Adrenal gland (tissue), 12 donors: ENCODE data around the gene MAD2L1BP. TPM values are rescaled to one million over a fixed set of nuclear protein-coding genes. Genes with fewer than 3 reads are reported as not detected.

Experiments used
- DNase-seq, 7 donors: peaks; one replicate each; pipeline ENCODE4 v3.0.0-alpha.2; 2019 to 2020
- H3K27ac ChIP-seq, 5 donors: fragments of 200-600 bp; sonication (generic) in 4 of 5; 1 replicate in 3 of 5; 2 replicates in 2 of 5; pipeline versions ENCODE4 v1.5.1 to v1.8.0; 2016 to 2020; ENCODE audit warnings: mild to moderate bottlenecking in 1 of 5
- H3K27me3 ChIP-seq: fragments of 200-600 bp; 2 replicates; pipeline ENCODE4 v1.8.0; 2021
- H3K36me3 ChIP-seq, 2 donors: fragments of 200-600 bp; replicated peaks in 1 of 2; 1 replicate in 1 of 2; 2 replicates in 1 of 2; pipeline versions ENCODE4 v1.5.1 to v1.8.0; 2018 to 2022
- H3K4me1 ChIP-seq, 2 donors: fragments of 200-600 bp; replicated peaks in 1 of 2; 1 replicate in 1 of 2; 2 replicates in 1 of 2; pipeline versions ENCODE4 v1.5.1 to v1.8.0; 2018 to 2021
- H3K4me3 ChIP-seq, 4 donors: fragments of 200-600 bp; sonication (generic) in 3 of 4; one replicate each; pipeline ENCODE4 v1.5.1; 2016 to 2018
- H3K9me3 ChIP-seq, 3 donors: fragments of 200-600 bp; sonication (generic) in 1 of 3; replicated peaks in 1 of 3; 1 replicate in 2 of 3; 2 replicates in 1 of 3; pipeline versions ENCODE4 v1.5.1 to v1.8.0; 2016 to 2021
- CTCF ChIP-seq, 6 experiments: fragments of 450-650 bp in 4 of 6; fragments of 200-600 bp in 2 of 6; sonication (generic) in 1 of 6; IDR thresholded peaks; 1 replicate in 5 of 6; 2 replicates in 1 of 6; pipeline versions ENCODE4 v1.5.1 to v1.8.0; 2016 to 2021; ENCODE audit warnings: antibody characterized with exemption in 6 of 6, mild to moderate bottlenecking in 2 of 6, moderate library complexity in 1 of 6
- POLR2A ChIP-seq, 2 donors: fragments of 450-650 bp; IDR thresholded peaks; one replicate each; pipeline ENCODE4 v1.6.1; 2017; ENCODE audit warnings: antibody characterized with exemption in 2 of 2, mild to moderate bottlenecking in 2 of 2, moderate library complexity in 1 of 2
- WGBS, 4 donors: extraction: QIAGEN DNeasy Blood & Tissue Kit in 2 of 4; methylation state at CpG; one replicate each; pipeline versions ENCODE4 v1.1.5 to v1.1.7; 2013 to 2017; 5-methylcytosine and 5-hydroxymethylcytosine counted together
- intact Hi-C, 2 donors: fragments of 100-400 bp; cut with DNase I; formaldehyde crosslinking; loops; one replicate each; pipeline versions ENCODE4 v1.14.1 to v1.15.0; 2022 to 2023
- polyA plus RNA-seq, 3 donors: library from polyadenylated mRNA; stranded (reverse); fragments of 200-250 nt in 2 of 3; fragments of 350-450 nt in 1 of 3; fragmentation: Illumina TruSeq in 1 of 3; extraction: RNeasy Lipid Tissue Mini Kit (QIAGEN cat#74804) in 1 of 3; gene quantifications; one replicate each; pipeline ENCODE4 v1.2.3, GENCODE V29; 2013 to 2014
- total RNA-seq, 9 donors: library from RNA; depleted of rRNA in 4 of 9; stranded (reverse); fragments of >200 nt in 4 of 9; fragments of 120-200 nt in 1 of 9; fragmentation: NEBNext Ultra II Directional in 1 of 9; extraction: Animal tissue kit (Norgen Biotek cat#: 25700) in 1 of 9; gene quantifications; one replicate each; pipeline versions ENCODE4 v1.1.0 to v1.2.4, GENCODE V29; 2013 to 2023
- donor health status: healthy with polysubstance abuse.
- donor health status: Bipolar disorder and iron deficiency.
- donor health status: DM: yes; HTN: yes; CAD: no.
- donor health status: DM: no; HTN: no; CAD: no.
- donor health status: DM: no; HTN: no; CAD: no.
- donor health status: DM: yes; HTN: yes; CAD: no.

MAD2L1BP gene
- total and polyA plus RNA-seq, 12 donors, result 15.2 to 112 (median 27.2) TPM

GRCh38 chr6:43636308-43636659 is 644 bp downstream of the MAD2L1BP start:
- no peaks in the 10 kb centered on the region for H3K27me3 ChIP-seq
- TF ChIP-seq CTCF (IDR thresholded peaks at IDR 0.05) (no peak), POLR2A (IDR thresholded peaks at IDR 0.05) (no peak)
- WGBS, 4 donors, result 18 to 31% (median 23%) methylated on average over 7 of the region's 7 CpGs
- H3K4me3 ChIP-seq, result peak overlapping the region; percentile 10 to 84 (median 58)
- H3K36me3 ChIP-seq, result peaks cover 0 to 36% of the 10 kb centered on the region in 2 donors
- intact Hi-C loops, result no loop called here
- peaks cover 14 to 35% of the 10 kb centered on the region in 2 donors for H3K4me1 ChIP-seq
- H3K27ac ChIP-seq, result peak overlapping the region in 4 of 5 donors; percentile 39 to 91 (median 64)
- H3K9me3 ChIP-seq, result no peaks in the 10 kb centered on the region
- no peak for DNase-seq

- H3K36me3 ChIP-seq, result peaks cover 0 to 43% of the 10 kb centered on the region in 2 donors
- DNase-seq, result no peak
- 88 to 91% (median 90%) methylated on average over 6 to 21 of the region's 21 CpGs for WGBS, 4 donors
- TF ChIP-seq CTCF (IDR thresholded peaks at IDR 0.05) (no peak), POLR2A (IDR thresholded peaks at IDR 0.05) (no peak)
- H3K9me3 ChIP-seq, result no peaks in the 10 kb centered on the region
- intact Hi-C loops, result no loop called here
- H3K4me3 ChIP-seq, result no peak overlapping the region
- H3K27ac ChIP-seq, result no peak overlapping the region
- peaks cover 15 to 35% of the 10 kb centered on the region in 2 donors for H3K4me1 ChIP-seq
- H3K27me3 ChIP-seq, result no peaks in the 10 kb centered on the region
Observed at GRCh38 chr6:43639984-43640800, 4.6 kb downstream of the MAD2L1BP start.

GRCh38 chr6:43644940-43645612 is 9.4 kb downstream of the MAD2L1BP start, which contains the start of gene RSPH9:
TSS of gene RSPH9 (plus strand) at chr6:43645036. CDS start at chr6:43645099, 63 bp downstream.
- Histone ChIP-seq H3K36me3 (peaks cover 0 to 19% of the 10 kb centered on the region in 2 donors), H3K4me1 (peaks cover 4 to 5% of the 10 kb centered on the region in 2 donors), H3K27me3 (no peaks in the 10 kb centered on the region), H3K27ac (peak within 1 kb of the TSS in 2 of 5 donors; percentile 45 to 48), H3K9me3 (no peaks in the 10 kb centered on the region), H3K4me3 (peak within 1 kb of the TSS in 2 of 4 donors; percentile 6 to 57)
- TF ChIP-seq POLR2A (IDR thresholded peaks at IDR 0.05) (no peak), CTCF (IDR thresholded peaks at IDR 0.05) (no peak)
- 2 to 14% (median 4%) methylated on average over 23 to 52 of the region's 52 CpGs for WGBS, 4 donors
- intact Hi-C loops, result no loop called here
- peak; percentile 51 to 83 (median 73) for DNase-seq

- Histone ChIP-seq H3K36me3 (peaks cover 0 to 14% of the 10 kb centered on the region in 2 donors), H3K4me3 (peak overlapping the region in 2 of 4 donors; percentile 6 to 57), H3K27me3 (no peaks in the 10 kb centered on the region), H3K27ac (peak overlapping the region in 1 of 5 donors; percentile 45), H3K4me1 (peaks cover 4 to 5% of the 10 kb centered on the region in 2 donors), H3K9me3 (no peaks in the 10 kb centered on the region)
- intact Hi-C loops, result no loop called here
- no peak for DNase-seq
- WGBS, 4 donors, result 11 to 17% (median 13%) methylated on average over 9 of the region's 9 CpGs
- TF ChIP-seq POLR2A (IDR thresholded peaks at IDR 0.05) (no peak), CTCF (IDR thresholded peaks at IDR 0.05) (no peak)
Observed at GRCh38 chr6:43645613-43645964, 9.9 kb downstream of the MAD2L1BP start.
